Measurements from ENCODE around the gene FAM118B.

The FAM118B gene

DNA sequence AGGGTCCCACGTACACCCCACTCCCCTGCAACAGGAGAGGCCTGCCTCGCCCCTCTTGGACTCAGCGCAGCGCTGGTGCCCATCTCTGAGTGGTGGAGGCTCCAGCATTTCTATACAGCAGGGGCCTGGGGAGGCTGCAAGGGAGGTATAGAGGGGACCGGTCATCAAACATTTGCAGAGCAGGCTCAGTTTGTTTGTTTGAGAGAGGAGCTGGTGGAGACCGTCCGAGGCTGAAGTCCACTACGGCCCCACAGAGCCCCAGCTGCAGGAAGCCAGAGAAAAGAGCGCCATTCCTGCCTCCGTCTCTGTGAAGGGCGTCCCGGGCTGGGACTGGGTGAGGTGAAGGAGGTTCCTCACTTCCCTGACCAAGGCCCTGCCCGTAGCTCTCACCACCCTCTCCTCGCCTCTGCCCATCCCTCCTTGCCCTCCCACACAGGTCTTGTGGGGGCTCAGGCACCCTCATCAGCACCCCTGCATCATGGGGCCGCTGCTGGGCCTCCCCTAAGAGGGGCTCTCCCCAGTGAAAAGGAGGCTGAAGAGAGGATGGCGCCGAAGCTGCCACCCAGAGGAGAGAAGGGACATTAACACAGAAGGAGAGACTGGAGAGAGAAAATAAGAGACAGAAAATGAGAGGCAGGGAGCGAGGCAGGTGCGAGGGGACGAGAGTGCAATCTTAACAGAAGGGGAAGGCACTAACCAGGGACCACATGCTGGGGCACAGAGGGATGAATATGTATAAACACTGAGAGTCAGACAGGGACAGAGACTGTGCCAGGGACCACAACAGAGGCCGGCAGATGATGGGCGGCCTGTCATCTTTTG, 24.7 kb upstream of the FAM118B start:
- no peak for DNase-seq

DNA sequence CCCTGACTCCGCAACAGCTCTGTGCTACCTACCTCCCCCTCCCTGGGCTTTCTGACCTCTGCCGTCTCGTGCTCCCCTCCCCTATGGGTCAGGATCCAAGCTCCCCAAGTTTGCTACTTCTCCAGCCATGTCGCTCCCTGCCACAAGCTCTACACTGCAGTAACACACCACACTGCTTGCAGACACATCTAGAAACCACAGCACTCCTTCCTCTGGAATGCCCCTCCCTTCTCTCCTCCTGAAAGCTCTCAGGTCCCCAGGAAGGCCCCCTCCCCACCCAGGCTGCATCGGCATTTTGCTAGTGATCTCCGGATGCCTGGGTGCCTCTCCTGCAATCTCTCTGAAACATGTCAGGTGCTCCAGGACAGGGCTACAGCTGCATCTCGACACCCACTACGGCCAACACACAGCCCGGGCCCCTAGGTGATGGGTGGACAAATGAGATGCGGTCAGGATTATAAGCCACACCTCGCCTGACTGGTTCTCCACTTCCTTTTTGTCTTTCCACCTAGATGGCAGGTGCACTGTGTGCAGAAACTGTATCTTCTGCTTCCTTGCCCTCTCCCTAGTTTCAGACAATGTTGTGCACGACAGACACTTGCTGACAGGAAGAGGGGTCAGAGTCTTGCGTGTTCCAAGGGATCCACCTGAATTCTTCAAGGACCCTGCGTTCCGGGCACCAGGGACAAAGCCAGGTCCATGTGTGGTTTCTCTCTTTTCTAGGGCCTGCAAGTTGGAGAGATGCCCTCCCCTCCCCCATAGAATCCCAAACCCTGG, 23.1 kb upstream of the FAM118B start:
- no peak for DNase-seq

- DNase-seq, result no peak
Observed at GRCh38 chr11:126189109-126189929, 22.3 kb upstream of the FAM118B start.

- no peak for DNase-seq
Observed at GRCh38 chr11:126190792-126191191, 20.8 kb upstream of the FAM118B start.

DNA sequence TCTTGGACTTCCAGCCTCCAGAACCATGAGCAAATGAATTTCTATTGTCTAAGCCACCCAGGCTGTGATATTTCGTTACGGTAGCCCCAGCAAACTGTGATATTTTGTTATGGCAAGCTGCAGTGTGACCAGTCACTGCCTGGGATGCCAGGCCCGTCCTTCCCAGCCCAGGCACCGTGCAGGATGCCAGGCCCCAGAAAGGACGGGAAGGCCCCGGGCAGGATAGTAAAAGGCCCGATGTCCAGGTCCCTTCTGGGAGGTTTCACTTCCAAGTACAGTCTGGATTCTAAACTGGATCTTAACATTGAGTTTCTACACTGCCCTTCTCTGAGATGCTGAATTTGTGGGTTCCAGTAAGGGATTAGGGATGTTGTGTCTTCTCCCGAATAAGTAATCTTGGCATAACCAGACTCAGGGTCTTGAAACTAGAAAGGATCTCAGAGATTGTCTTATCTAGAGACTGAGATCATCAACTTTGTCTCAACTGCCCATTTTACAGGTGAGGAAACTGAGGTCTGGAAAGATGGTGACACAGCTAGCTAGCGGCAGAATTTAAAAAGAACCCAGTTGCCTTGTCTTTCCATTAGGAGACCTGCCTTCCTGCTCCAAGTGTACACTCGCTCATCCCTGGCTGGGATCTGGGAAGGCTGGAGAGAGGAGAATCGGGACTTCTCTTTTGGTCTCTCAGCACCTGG, 20.1 kb upstream of the FAM118B start:
- no peak for DNase-seq

DNA sequence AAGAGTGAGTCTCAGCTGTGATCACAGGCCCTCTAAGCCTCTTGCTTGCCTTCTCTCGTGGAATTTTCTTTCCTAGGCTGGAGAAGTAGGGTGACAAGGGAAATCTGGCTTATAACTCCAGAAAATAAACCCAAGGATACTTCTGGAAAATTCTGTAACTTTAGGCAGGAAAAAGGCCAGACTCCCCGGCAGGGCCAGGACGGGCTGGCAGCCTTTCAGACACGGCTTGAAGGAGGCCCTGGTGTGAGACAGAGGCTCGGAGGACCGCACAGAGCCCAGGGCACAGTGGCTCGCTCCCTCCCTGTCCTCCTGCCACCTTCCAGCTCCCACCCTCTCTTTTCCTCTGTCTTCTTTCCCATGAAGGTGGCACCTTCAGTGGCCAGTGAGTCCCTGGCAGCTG, 19.2 kb upstream of the FAM118B start:
- DNase-seq, result no peak

GRCh38 chr11:126193038-126193478, 18.5 kb upstream of the FAM118B start:
- no peak for DNase-seq

- DNase-seq, result peak; percentile 48
Observed at GRCh38 chr11:126194121-126194543, 17.4 kb upstream of the FAM118B start.

DNA sequence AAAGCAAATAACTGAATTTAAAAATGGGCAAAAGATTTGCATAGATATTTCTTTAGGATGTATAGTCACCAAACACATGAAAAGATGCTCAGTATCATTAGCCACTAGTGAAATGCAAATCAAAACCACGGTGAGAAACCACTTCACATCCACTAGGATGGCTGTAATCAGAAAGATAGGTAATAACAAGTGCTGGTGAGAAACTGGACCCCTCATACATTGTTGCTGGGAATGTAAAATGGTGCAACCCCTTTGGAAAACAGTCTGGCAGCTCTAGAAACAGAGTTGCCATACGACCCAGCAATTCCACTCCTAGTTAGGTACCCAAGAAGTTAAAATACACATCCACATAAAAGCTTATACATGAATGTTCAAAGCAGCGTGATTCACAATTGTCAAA, 16.5 kb upstream of the FAM118B start:
- no peak for DNase-seq

DNA sequence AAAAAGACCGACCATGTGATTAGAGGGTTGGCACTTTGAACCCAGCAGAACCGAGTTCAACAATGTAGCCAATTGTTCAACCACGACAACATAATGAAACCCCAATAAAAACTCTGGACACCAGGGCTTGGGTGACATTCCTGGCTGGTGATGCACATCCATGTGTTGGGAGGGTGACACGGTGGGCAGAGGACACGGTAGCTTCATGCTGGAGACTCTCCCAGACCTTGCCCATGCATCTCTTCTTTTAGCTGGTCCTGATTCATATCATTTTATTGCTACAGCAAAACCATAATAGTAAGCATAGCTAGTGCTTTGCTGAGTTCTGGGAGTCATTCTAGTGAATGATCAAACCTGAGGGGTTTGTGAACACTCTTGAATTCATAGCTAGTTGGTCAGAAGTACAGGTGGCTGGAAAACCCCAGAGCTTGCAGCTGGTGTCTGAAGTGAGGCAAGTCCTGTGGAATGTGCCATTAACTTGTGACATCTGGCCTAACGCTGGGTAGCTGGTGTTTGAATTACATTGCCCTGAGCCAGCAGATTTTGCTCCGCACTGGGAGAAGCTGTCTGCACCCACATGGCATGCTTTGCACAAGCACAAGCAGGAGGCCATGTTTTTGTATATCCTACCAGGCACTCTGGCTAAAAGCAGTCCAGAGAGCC, 14.2 kb upstream of the FAM118B start:
- no peak for DNase-seq

DNA sequence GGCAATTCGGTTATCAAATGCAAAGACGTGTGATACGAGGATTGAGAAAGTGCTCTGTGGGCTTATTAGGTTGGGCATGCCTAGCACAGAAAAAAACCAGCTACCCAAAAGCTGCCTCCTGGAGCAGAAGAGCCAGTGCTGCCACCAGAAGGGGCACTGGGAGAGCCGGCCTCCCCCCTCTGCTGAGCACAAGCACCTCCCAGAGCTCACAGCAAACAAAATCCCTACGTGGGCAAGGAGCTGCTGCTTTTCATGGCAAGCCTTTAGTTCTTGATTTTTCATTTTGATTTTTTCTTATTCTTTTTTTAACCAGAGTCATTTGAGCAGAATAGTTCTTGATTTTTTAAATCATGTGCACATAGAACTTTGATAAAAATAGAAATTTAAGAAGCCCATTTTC, 12.9 kb upstream of the FAM118B start:
- no peak for DNase-seq

- DNase-seq, result no peak
Observed at GRCh38 chr11:126202646-126203359, 8.8 kb upstream of the FAM118B start.

GRCh38 chr11:126205359-126205758, 6.2 kb upstream of the FAM118B start:
- DNase-seq, result no peak

- DNase-seq, result no peak
Observed at GRCh38 chr11:126207896-126208295, 3.7 kb upstream of the FAM118B start.

DNA sequence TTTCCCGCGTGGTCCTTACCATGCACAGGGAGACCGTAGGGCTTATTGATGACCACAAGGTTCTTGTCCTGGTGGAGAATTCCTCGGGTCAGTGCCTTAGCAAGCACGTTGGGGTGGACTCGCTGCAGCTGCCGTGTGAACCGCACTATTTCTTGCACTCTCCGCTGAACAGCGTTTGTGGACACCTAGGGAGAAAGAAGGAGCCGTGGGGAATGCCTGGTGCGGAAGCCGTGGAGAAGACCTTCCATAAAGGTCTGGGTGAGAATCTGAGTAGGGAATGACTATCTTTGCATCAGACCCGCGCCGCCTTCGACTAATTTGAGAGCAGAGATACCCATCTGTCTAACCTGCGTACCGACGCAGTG, 729 bp upstream of the FAM118B start:
- no peak for DNase-seq

- no peak for DNase-seq
Observed at GRCh38 chr11:126212089-126212660, 593 bp downstream of the FAM118B start.

DNA sequence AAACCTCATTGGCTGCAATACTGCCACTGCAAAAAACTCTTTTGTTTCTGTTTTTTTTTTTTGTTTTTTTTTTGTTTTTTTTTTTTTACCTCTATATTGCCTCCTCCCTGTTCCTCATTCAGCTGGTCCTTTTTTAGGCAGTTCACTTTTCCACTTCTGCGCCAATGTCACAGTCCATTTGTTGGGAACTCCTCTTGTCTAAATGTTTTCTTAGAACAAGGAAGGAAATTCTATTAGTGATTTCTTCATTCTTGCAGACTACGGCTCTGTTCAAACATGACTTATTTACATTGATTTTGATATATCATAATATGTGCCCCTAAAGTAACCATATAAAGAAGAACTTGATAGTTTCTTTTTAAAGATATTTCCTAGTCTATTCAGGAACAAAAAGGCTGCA, 2.9 kb downstream of the FAM118B start:
- no peak for DNase-seq

- no peak for DNase-seq
Observed at GRCh38 chr11:126214841-126215240, 3.3 kb downstream of the FAM118B start.

DNA sequence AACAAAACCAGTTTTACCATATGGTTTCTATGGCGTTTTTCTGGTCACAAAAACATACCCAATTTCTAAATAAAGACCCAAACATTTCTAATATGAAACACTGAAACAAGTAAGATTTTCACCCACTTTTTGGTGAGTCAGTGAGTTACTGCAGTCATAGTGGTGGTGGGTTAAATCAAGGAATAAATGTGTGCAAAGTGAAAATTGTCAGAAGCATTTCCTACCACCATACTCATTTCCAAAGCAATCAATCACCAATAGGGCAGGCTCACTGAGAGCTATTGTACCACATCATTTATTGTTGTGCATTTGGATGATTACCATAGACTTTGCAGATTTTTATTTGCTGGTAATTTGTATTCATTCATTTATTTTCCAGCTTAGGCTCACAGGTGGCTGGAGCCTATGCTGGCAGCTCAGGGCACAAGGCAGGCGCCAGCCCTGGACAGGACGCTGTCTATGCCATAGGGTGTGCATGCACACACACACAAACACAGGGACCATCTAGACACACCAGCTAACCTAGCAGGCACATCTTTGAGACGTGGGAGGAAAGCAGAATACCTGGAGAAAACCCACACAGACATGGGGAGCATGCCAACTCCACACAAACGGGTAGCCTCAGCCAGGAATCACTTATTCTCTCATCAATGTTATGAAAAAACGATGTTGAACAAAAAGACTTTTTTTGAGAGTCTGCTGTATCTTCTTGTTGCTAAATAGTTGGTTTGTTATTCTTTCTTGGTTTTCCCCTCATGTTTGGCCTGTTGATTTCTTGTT, 5.1 kb downstream of the FAM118B start:
- DNase-seq, result no peak

GRCh38 chr11:126217491-126217890, 5.9 kb downstream of the FAM118B start:
- DNase-seq, result no peak

All from CD4-positive, alpha-beta T cell treated with Interleukin-17A for 1 hour (primary cell).